DOHH2 (cell line): ENCODE results near the gene ASTE1.

Source experiments
- H3F3A ChIP-seq: fragments of 200-600 bp; sonication (generic), shearing (Covaris generic); 2 replicates; pipeline ENCODE4 v1.6.0; 2016; ENCODE audit warnings: antibody characterized with exemption, mild to moderate bottlenecking; ENCODE audit not compliant: control insufficient read depth, insufficient read depth
- H3K27ac ChIP-seq: fragments of 200-600 bp; sonication (generic); 2 replicates; pipeline ENCODE4 v1.5.1; 2014; ENCODE audit warnings: low read depth, mild to moderate bottlenecking, low read length, moderate library complexity
- H3K27me3 ChIP-seq: fragments of 200-600 bp; sonication (generic); 2 replicates; pipeline ENCODE4 v1.6.1; 2014; ENCODE audit warnings: mild to moderate bottlenecking, low read length, mixed read lengths; ENCODE audit not compliant: control insufficient read depth
- H3K36me3 ChIP-seq: fragments of 200-600 bp; sonication (generic); 2 replicates; pipeline ENCODE4 v1.6.1; 2014; ENCODE audit warnings: mild to moderate bottlenecking, low read length, moderate library complexity, mixed read lengths; ENCODE audit not compliant: control insufficient read depth
- H3K4me1 ChIP-seq: fragments of 200-600 bp; sonication (generic); 2 replicates; pipeline ENCODE4 v1.6.1; 2014; ENCODE audit warnings: mild to moderate bottlenecking, low read length, mixed read lengths; ENCODE audit not compliant: control insufficient read depth
- H3K4me2 ChIP-seq: fragments of 200-600 bp; sonication (generic); 2 replicates; pipeline ENCODE4 v1.6.0; 2014; ENCODE audit warnings: mild to moderate bottlenecking, low read length, moderate library complexity
- H3K4me3 ChIP-seq: fragments of 200-600 bp; sonication (generic); 2 replicates; pipeline ENCODE4 v1.5.1; 2014; ENCODE audit warnings: mild to moderate bottlenecking, low read length, mixed read lengths
- H3K79me2 ChIP-seq: fragments of 200-600 bp; sonication (generic); 2 replicates; pipeline ENCODE4 v1.6.1; 2014; ENCODE audit warnings: mild to moderate bottlenecking, low read length, mixed read lengths; ENCODE audit not compliant: control insufficient read depth
- H3K9me2 ChIP-seq: fragments of 200-600 bp; sonication (generic); replicated peaks from 2 replicates; pipeline ENCODE4 v1.6.1; 2014; ENCODE audit warnings: mild to moderate bottlenecking, low read length, mixed read lengths; ENCODE audit not compliant: control insufficient read depth
- H3K9me3 ChIP-seq: fragments of 200-600 bp; sonication (generic); 2 replicates; pipeline ENCODE4 v1.6.1; 2014; ENCODE audit warnings: antibody characterized with exemption, low read length, mixed read lengths; ENCODE audit not compliant: control insufficient read depth, insufficient read depth
- H4K20me1 ChIP-seq: fragments of 200-600 bp; sonication (generic); 2 replicates; pipeline ENCODE4 v1.6.0; 2014; ENCODE audit warnings: low read depth, mild to moderate bottlenecking, antibody characterized with exemption, low read length, moderate library complexity; ENCODE audit not compliant: control insufficient read depth, insufficient read depth
- CTCF ChIP-seq: fragments of 200-600 bp; sonication (generic); IDR thresholded peaks from one replicate; pipeline ENCODE4 v1.5.1; 2014; ENCODE audit warnings: antibody characterized with exemption, mild to moderate bottlenecking, low read depth, low read length; ENCODE audit not compliant: poor library complexity, severe bottlenecking
- EZH2phosphoT487 ChIP-seq: fragments of 200-600 bp; sonication (generic); IDR thresholded peaks from 2 replicates; pipeline ENCODE4 v1.6.1; 2017; ENCODE audit warnings: borderline replicate concordance, mild to moderate bottlenecking, antibody characterized with exemption, low read length, moderate library complexity, mixed read lengths

ASTE1 gene

DNA sequence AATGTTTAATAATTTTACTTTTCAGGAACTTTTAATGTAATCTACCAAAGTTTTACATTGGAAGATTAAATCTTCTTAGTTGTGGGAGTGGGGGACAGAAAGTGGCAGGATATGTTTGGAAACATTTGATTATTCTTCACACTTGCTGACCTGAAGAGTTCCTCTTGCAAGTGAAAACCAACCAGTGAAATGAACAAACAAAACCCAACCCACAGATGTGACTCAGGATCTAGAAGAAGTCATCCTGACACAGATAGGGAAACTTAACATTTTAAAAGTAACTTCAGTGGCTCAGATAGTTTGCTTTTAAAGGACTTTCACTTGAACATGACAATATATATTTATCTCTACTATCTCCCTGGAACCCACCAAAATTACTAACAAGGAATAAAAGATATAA, 55.4 kb downstream of the ASTE1 start:
- Histone ChIP-seq H3K9me3 (no peaks in the 10 kb centered on the region), H3K27ac (no peak overlapping the region), H3K4me3 (no peak overlapping the region), H4K20me1 (no peaks in the 10 kb centered on the region), H3K9me2 (no peaks in the 10 kb centered on the region), H3K4me1 (no peaks in the 10 kb centered on the region), H3K4me2 (no peak overlapping the region), H3K36me3 (peaks cover 36% of the 10 kb centered on the region), H3F3A (no peaks in the 10 kb centered on the region), H3K27me3 (no peaks in the 10 kb centered on the region), H3K79me2 (no peaks in the 10 kb centered on the region)
- TF ChIP-seq EZH2phosphoT487 (no peak), CTCF (no peak)

DNA sequence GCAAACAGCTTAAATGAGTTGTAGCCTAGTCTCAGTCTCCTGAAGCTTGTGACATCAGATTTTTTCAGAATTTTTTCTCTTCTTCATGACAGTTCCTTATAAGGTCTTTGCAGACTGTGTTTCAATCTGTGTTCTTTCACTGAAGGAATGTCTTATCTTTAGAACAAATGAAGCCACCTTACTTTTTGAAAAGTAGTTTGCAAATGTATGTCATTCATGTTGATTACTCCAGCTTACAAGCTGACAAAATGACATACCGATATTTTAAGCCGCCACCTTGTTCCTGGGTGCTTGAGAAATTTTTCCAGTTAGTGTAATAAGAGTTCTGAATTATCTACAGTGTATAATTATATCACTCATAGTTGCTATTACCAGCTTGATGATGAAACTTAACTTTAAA, 57.0 kb downstream of the ASTE1 start:
- no peaks in the 10 kb centered on the region for H4K20me1 ChIP-seq
- peaks cover 45% of the 10 kb centered on the region for H3K36me3 ChIP-seq
- no peaks in the 10 kb centered on the region for H3K4me1 ChIP-seq
- no peaks in the 10 kb centered on the region for H3K9me3 ChIP-seq
- H3K4me2 ChIP-seq: no peak overlapping the region
- H3K27ac ChIP-seq: no peak overlapping the region
- no peaks in the 10 kb centered on the region for H3F3A ChIP-seq
- no peaks in the 10 kb centered on the region for H3K27me3 ChIP-seq
- TF ChIP-seq CTCF (no peak), EZH2phosphoT487 (no peak)
- no peaks in the 10 kb centered on the region for H3K79me2 ChIP-seq
- H3K9me2 ChIP-seq: no peaks in the 10 kb centered on the region
- no peak overlapping the region for H3K4me3 ChIP-seq

DNA sequence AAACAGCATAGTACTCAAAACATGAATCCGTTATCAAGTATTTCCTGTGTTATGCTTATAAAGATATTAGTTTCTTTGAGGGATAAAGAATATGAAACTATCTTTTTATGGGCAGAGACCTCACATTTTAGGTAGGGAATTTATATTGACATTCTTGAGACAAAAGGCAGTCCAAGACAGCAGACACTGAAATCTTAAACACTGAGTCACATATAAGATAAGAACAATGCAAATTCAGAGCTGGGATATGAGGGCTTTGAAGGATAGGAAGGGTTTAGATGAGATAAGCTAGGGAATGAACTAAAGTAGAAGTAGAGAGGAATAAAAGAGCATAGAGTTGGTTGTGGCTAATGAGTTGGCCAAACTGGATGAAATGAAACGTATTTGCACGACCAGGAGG, 58.4 kb downstream of the ASTE1 start:
- Histone ChIP-seq H3K4me2 (no peak overlapping the region), H3K27ac (no peak overlapping the region), H3K9me2 (no peaks in the 10 kb centered on the region)

More for the DNA sequence above, 58.4 kb downstream of the ASTE1 start:
- Histone ChIP-seq H3K4me1 (no peaks in the 10 kb centered on the region), H4K20me1 (no peaks in the 10 kb centered on the region), H3K9me3 (no peaks in the 10 kb centered on the region), H3K4me3 (no peak overlapping the region), H3K27me3 (no peaks in the 10 kb centered on the region), H3K79me2 (no peaks in the 10 kb centered on the region), H3F3A (no peaks in the 10 kb centered on the region), H3K36me3 (peaks cover 45% of the 10 kb centered on the region)
- TF ChIP-seq CTCF: no peak
- no peak for TF ChIP-seq EZH2phosphoT487
